ENCODE data around the gene CENPV. TPM values are rescaled to one million over a fixed set of nuclear protein-coding genes. Genes with fewer than 3 reads are reported as not detected.

The CENPV gene
- total and polyA plus RNA-seq, 10 donors = 5.1 to 24.5 (median 10.8) TPM

DNA sequence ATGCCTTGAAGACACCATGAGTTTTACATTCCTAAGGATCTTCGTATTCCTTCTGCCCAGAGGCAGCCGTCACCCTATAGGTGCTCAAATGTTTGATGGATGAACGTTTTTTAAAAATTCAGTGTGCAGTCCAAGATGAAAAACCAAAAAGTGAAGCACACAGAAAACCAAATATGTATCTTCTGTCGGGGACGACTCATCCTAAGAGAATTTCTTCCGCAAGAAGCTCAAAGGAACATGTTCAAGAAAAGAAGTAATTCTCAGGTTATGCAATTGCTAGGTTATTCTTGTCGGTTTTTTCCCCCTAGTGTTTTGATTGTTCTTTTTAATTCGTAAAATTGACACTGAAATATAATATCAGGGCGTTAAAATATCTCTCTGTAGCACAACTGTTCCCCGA is 1.4 kb downstream of the CENPV start:
- no peak overlapping the region for H3K27ac ChIP-seq
- 40 to 55% (median 47%) methylated on average over 10 of the region's 10 CpGs for WGBS, 5 donors
- peaks cover 0 to 26% (median 17%) of the 10 kb centered on the region in 6 donors for H3K4me1 ChIP-seq
- DNase-seq = no peak
- no peak for TF ChIP-seq POLR2A (IDR thresholded peaks at IDR 0.05)
- TF ChIP-seq CTCF (IDR thresholded peaks at IDR 0.05 in 8 of 11, conservative IDR thresholded peaks at IDR 0.05 in 3 of 11) = no peak
- TF ChIP-seq POLR2AphosphoS5 (IDR thresholded peaks at IDR 0.05) = no peak
- intact Hi-C loops (cut with DNase I; ENCODE audit: low total_unique reads) = loop anchor here (10.0 kb wide), 1 partner anchor 243 kb away; no protein-coding TSS in a partner anchor
- no peaks in the 10 kb centered on the region for H3K9me3 ChIP-seq
- H3K27me3 ChIP-seq (replicated peaks in 1 of 7) = peaks cover 0 to 15% (median 0%) of the 10 kb centered on the region in 7 donors
- peak overlapping the region in 6 of 8 donors; percentile 62 to 76 (median 72) for H3K4me3 ChIP-seq
- H3K36me3 ChIP-seq = peaks cover 0 to 16% (median 9%) of the 10 kb centered on the region in 6 donors

- Histone ChIP-seq H3K27ac (no peak overlapping the region), H3K27me3 (replicated peaks in 1 of 7) (peaks cover 0 to 15% (median 0%) of the 10 kb centered on the region in 7 donors), H3K36me3 (peaks cover 0 to 18% (median 9%) of the 10 kb centered on the region in 6 donors), H3K4me1 (peaks cover 0 to 26% (median 17%) of the 10 kb centered on the region in 6 donors), H3K9me3 (no peaks in the 10 kb centered on the region), H3K4me3 (no peak overlapping the region)
- TF ChIP-seq CTCF (IDR thresholded peaks at IDR 0.05 in 8 of 11, conservative IDR thresholded peaks at IDR 0.05 in 3 of 11) (no peak), POLR2A (IDR thresholded peaks at IDR 0.05) (no peak), POLR2AphosphoS5 (IDR thresholded peaks at IDR 0.05) (no peak)
- 89 to 98% (median 93%) methylated on average over 5 of the region's 5 CpGs for WGBS, 5 donors
- DNase-seq = no peak
- intact Hi-C loops (cut with DNase I; ENCODE audit: low total_unique reads) = no loop called here
Observed at GRCh38 chr17:16349431-16349830, 3.8 kb downstream of the CENPV start.

DNA sequence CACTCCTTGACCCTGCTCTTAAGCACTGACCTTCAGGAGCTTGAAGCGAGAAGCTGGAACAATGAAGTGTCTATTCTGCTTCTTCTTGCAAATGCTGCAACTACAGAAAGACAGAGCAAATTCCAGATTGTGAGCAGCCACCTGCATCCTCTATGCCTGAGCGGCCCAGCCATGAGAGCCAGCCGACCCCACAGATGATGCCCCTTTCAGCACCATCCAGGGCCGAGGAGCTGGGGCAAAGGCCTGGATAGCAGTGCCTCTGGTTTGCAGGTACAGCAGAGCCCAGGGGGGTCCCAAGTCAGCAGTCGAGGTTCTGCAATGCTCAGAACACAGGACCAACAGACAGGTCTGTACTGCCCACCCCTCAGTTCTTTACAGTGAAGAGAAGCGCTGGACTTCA is 4.7 kb downstream of the CENPV start:
- H3K36me3 ChIP-seq = peaks cover 0 to 26% (median 10%) of the 10 kb centered on the region in 6 donors
- H3K9me3 ChIP-seq = no peaks in the 10 kb centered on the region
- DNase-seq = no peak
- 86 to 96% (median 93%) methylated on average over 6 of the region's 6 CpGs for WGBS, 5 donors
- H3K27me3 ChIP-seq (replicated peaks in 1 of 7) = peaks cover 0 to 15% (median 0%) of the 10 kb centered on the region in 7 donors
- intact Hi-C loops (cut with DNase I; ENCODE audit: low total_unique reads) = no loop called here
- H3K4me1 ChIP-seq = peaks cover 0 to 20% (median 13%) of the 10 kb centered on the region in 6 donors
- no peak for TF ChIP-seq POLR2A (IDR thresholded peaks at IDR 0.05)
- TF ChIP-seq POLR2AphosphoS5 (IDR thresholded peaks at IDR 0.05) = no peak
- no peak for TF ChIP-seq CTCF (IDR thresholded peaks at IDR 0.05 in 8 of 11, conservative IDR thresholded peaks at IDR 0.05 in 3 of 11)
- no peak overlapping the region for H3K4me3 ChIP-seq
- no peak overlapping the region for H3K27ac ChIP-seq

- no peak for DNase-seq
- TF ChIP-seq POLR2AphosphoS5 (IDR thresholded peaks at IDR 0.05) (no peak), POLR2A (IDR thresholded peaks at IDR 0.05) (no peak), CTCF (IDR thresholded peaks at IDR 0.05 in 8 of 11, conservative IDR thresholded peaks at IDR 0.05 in 3 of 11) (no peak)
- Histone ChIP-seq H3K36me3 (peaks cover 0 to 44% (median 16%) of the 10 kb centered on the region in 6 donors), H3K9me3 (no peaks in the 10 kb centered on the region), H3K4me3 (no peak overlapping the region), H3K27me3 (replicated peaks in 1 of 7) (peaks cover 0 to 3% (median 0%) of the 10 kb centered on the region in 7 donors), H3K4me1 (peaks cover 0 to 7% (median 2%) of the 10 kb centered on the region in 6 donors), H3K27ac (no peak overlapping the region)
- 93 to 99% (median 96%) methylated on average over 6 of the region's 6 CpGs for WGBS, 5 donors
- intact Hi-C loops (cut with DNase I; ENCODE audit: low total_unique reads) = no loop called here
Observed at GRCh38 chr17:16346721-16347271, 6.5 kb downstream of the CENPV start.
